Erythroblast (primary cell): ENCODE data around the gene SRD5A3.
A peak's percentile ranks its signal among the peaks of the same experiment; 100 is the strongest.

ENCODE experiments used
- DNase-seq, 2 experiments: peaks; one replicate each; lab custom pipeline; 2025; lab: John Stamatoyannopoulos, UW
- GATA1 ChIP-seq: IDR thresholded peaks from 2 replicates; pipeline ENCODE4 v1.6.1; 2011; ENCODE audit warnings: low read depth, mild to moderate bottlenecking, control low read depth, low read length, moderate library complexity
- POLR2A ChIP-seq: IDR thresholded peaks from 2 replicates; pipeline ENCODE4 v1.6.1; 2011; ENCODE audit warnings: mild to moderate bottlenecking, low read length

The SRD5A3 gene

GRCh38 chr4:55345980-55346850 is at the start of gene SRD5A3:
Gene SRD5A3 (plus strand): TSS chr4:55346242. CDS start chr4:55346337, 95 bp downstream.
- TF ChIP-seq GATA1 (no peak), POLR2A (peak; percentile 84)
- DNase-seq = peak; percentile 89 to 93

GRCh38 chr4:55297346-55297745 is 48.7 kb upstream of the SRD5A3 start:
- peak in 1 of 2 experiments; percentile 2 for DNase-seq
- TF ChIP-seq POLR2A (no peak), GATA1 (no peak)

GRCh38 chr4:55303760-55304165 is 42.3 kb upstream of the SRD5A3 start:
- no peak for DNase-seq
- TF ChIP-seq GATA1 = no peak
- no peak for TF ChIP-seq POLR2A

- DNase-seq = no peak
Measured at GRCh38 chr4:55304303-55304702, 41.7 kb upstream of the SRD5A3 start.

GRCh38 chr4:55308071-55308470 is 38.0 kb upstream of the SRD5A3 start:
- DNase-seq = no peak
- TF ChIP-seq POLR2A = no peak
- no peak for TF ChIP-seq GATA1

More at GRCh38 chr4:55304303-55304702, 41.7 kb upstream of the SRD5A3 start:
- no peak for TF ChIP-seq POLR2A
- no peak for TF ChIP-seq GATA1

- DNase-seq = peak; percentile 4 to 20
- no peak for TF ChIP-seq GATA1
- no peak for TF ChIP-seq POLR2A
Measured at GRCh38 chr4:55311792-55312488, 34.1 kb upstream of the SRD5A3 start.

GRCh38 chr4:55312489-55313101 is 33.4 kb upstream of the SRD5A3 start:
- DNase-seq = peak; percentile 54 to 63

GRCh38 chr4:55314141-55314820 is 31.8 kb upstream of the SRD5A3 start:
- TF ChIP-seq GATA1 = no peak
- TF ChIP-seq POLR2A = no peak
- no peak for DNase-seq

More at GRCh38 chr4:55312489-55313101, 33.4 kb upstream of the SRD5A3 start:
- TF ChIP-seq POLR2A (no peak), GATA1 (no peak)

GRCh38 chr4:55318175-55319129 is 27.6 kb upstream of the SRD5A3 start:
- TF ChIP-seq GATA1 (no peak), POLR2A (no peak)
- no peak for DNase-seq

- DNase-seq = peak; percentile 79 to 80
- TF ChIP-seq POLR2A (no peak), GATA1 (no peak)
Measured at GRCh38 chr4:55321707-55322264, 24.3 kb upstream of the SRD5A3 start.

- no peak for TF ChIP-seq POLR2A
- DNase-seq = no peak
Measured at GRCh38 chr4:55323375-55323774, 22.7 kb upstream of the SRD5A3 start.

GRCh38 chr4:55326629-55327028 is 19.4 kb upstream of the SRD5A3 start:
- TF ChIP-seq GATA1 (no peak), POLR2A (no peak)
- DNase-seq = no peak

- TF ChIP-seq GATA1 = no peak
- no peak for TF ChIP-seq POLR2A
- DNase-seq = no peak
Measured at GRCh38 chr4:55329012-55329411, 17.0 kb upstream of the SRD5A3 start.
